HG03060 (cell line): ENCODE measurements around the gene CA11.

Experiments
- ATAC-seq: cut with Tn5 transposase; IDR thresholded peaks from one replicate; pipeline ENCODE4 v1.9.1; 2021; ENCODE audit warnings: low read depth, moderate number of reproducible peaks; ENCODE audit not compliant: unreplicated experiment

Gene CA11

GRCh38 chr19:48631225-48631624 is 14.8 kb downstream of the CA11 start:
- no peak for ATAC-seq

- ATAC-seq, result no peak
Observed at GRCh38 chr19:48630296-48631063, 15.5 kb downstream of the CA11 start.

- no peak for ATAC-seq
Observed at GRCh38 chr19:48629599-48630295, 16.2 kb downstream of the CA11 start.

- ATAC-seq, result no peak
Observed at GRCh38 chr19:48629297-48629598, 16.7 kb downstream of the CA11 start.

- ATAC-seq, result no peak
Observed at GRCh38 chr19:48628486-48629296, 17.3 kb downstream of the CA11 start.

- no peak for ATAC-seq
Observed at GRCh38 chr19:48627865-48628314, 18.1 kb downstream of the CA11 start.

GRCh38 chr19:48627201-48627864 is 18.7 kb downstream of the CA11 start:
- no peak for ATAC-seq

GRCh38 chr19:48625891-48626327 is 20.1 kb downstream of the CA11 start:
- no peak for ATAC-seq

GRCh38 chr19:48624791-48625723 is 20.9 kb downstream of the CA11 start:
- no peak for ATAC-seq

GRCh38 chr19:48624067-48624594 is 21.9 kb downstream of the CA11 start:
- no peak for ATAC-seq

GRCh38 chr19:48623556-48624066 is 22.4 kb downstream of the CA11 start:
- no peak for ATAC-seq

GRCh38 chr19:48619692-48620585 is 26.0 kb downstream of the CA11 start:
- ATAC-seq, result no peak

- ATAC-seq, result peak; percentile 83
Observed at GRCh38 chr19:48618916-48619691, 26.9 kb downstream of the CA11 start, which contains the start of the genes RPL18 and SPHK2. RPL18 (minus strand) TSS chr19:48619178; CDS start chr19:48619143, 35 bp downstream. SPHK2 (plus strand) TSS chr19:48619506; CDS start chr19:48620515, 1,009 bp downstream.

- no peak for ATAC-seq
Observed at GRCh38 chr19:48618278-48618915, 27.6 kb downstream of the CA11 start.

- ATAC-seq, result no peak
Observed at GRCh38 chr19:48617146-48617937, 28.6 kb downstream of the CA11 start.

- no peak for ATAC-seq
Observed at GRCh38 chr19:48616491-48617056, 29.4 kb downstream of the CA11 start.
